AG04449 (cell line): ENCODE results near the gene GPR35.
"Not testable (repeated sequence)": the region's sequence is repeated elsewhere in the genome, so short reads cannot be mapped to it uniquely, and the experiment has no call there.

Experiments
- CTCF ChIA-PET: fragments of 350-600 bp; formaldehyde crosslinking; extraction: SDS; loops from one replicate; lab custom pipeline; 2021; ENCODE audit warnings: antibody characterized with exemption; lab: Yijun Ruan, JAX
- POLR2A ChIA-PET: fragments of 400-600, 350-600 bp; formaldehyde crosslinking; extraction: SDS; loops from one replicate; lab custom pipeline; 2020; ENCODE audit warnings: antibody characterized with exemption, inconsistent platforms; lab: Yijun Ruan, JAX
- DNase-seq: peaks from one replicate; pipeline ENCODE4 v3.0.0-alpha.2; 2010; ENCODE audit warnings: low read depth, low spot score
- H3K4me3 ChIP-seq: 2 replicates; pipeline ENCODE4 v1.5.1; 2011; ENCODE audit warnings: low read depth, mild to moderate bottlenecking, control low read depth, low read length
- TF ChIP-seq, protein P1 (sequence below): IDR thresholded peaks from one replicate; pipeline ENCODE4 v1.5.1; 2011; ENCODE audit warnings: mild to moderate bottlenecking, moderate library complexity, low read length, control low read depth, inconsistent platforms; ENCODE audit not compliant: insufficient read depth; ENCODE audit errors: missing control alignments

Gene GPR35

DNA sequence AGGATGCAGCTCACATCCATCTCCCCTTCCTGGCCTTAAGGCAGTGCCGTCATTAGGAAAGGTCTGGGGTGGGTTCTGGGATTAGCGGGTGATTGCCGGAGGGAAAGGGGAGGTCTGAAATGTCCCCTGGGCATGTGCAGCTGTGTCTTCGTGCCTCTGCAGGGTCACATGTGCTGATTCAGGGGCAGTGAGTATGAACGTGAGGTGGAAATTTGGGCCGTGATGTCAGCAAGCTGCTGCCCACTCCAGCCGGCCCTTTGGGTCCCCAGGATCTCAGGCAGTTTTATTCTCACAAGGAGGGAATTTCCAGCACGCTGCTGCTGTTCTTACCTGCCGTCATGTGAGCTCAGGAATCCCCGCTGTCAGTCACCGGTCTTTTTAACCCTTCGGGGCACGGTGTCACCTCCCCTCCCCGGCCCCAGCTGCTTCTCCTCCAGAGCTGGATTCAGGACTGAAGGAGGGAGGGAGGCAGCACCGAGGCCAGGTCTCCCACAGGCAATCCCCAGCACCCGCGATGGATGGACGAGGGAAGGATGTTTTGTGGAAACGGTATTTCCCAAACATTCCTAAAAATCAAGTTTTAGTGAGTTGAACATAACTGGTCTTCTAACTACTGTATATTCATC, 23.5 kb downstream of the GPR35 start:
- ChIA-PET CTCF (no interaction called here), POLR2A (no interaction called here)
- no peak overlapping the region for H3K4me3 ChIP-seq
- no peak for DNase-seq
- TF ChIP-seq, protein P1, sequence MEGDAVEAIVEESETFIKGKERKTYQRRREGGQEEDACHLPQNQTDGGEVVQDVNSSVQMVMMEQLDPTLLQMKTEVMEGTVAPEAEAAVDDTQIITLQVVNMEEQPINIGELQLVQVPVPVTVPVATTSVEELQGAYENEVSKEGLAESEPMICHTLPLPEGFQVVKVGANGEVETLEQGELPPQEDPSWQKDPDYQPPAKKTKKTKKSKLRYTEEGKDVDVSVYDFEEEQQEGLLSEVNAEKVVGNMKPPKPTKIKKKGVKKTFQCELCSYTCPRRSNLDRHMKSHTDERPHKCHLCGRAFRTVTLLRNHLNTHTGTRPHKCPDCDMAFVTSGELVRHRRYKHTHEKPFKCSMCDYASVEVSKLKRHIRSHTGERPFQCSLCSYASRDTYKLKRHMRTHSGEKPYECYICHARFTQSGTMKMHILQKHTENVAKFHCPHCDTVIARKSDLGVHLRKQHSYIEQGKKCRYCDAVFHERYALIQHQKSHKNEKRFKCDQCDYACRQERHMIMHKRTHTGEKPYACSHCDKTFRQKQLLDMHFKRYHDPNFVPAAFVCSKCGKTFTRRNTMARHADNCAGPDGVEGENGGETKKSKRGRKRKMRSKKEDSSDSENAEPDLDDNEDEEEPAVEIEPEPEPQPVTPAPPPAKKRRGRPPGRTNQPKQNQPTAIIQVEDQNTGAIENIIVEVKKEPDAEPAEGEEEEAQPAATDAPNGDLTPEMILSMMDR: no peak

- POLR2A ChIA-PET: no interaction called here
- DNase-seq: no peak
- no peak overlapping the region for H3K4me3 ChIP-seq
- TF ChIP-seq, protein P1: no peak
- CTCF ChIA-PET: no interaction called here
Measured at GRCh38 chr2:240649331-240649730, 24.1 kb downstream of the GPR35 start.

- ChIA-PET CTCF (no interaction called here), POLR2A (no interaction called here)
- TF ChIP-seq, protein P1: no peak
- H3K4me3 ChIP-seq: no peak overlapping the region
- no peak for DNase-seq
Measured at GRCh38 chr2:240650254-240650965, 25.1 kb downstream of the GPR35 start.

GRCh38 chr2:240651185-240651584, 25.9 kb downstream of the GPR35 start:
- ChIA-PET CTCF (no interaction called here), POLR2A (no interaction called here)
- no peak overlapping the region for H3K4me3 ChIP-seq
- no peak for DNase-seq
- TF ChIP-seq, protein P1: no peak

DNA sequence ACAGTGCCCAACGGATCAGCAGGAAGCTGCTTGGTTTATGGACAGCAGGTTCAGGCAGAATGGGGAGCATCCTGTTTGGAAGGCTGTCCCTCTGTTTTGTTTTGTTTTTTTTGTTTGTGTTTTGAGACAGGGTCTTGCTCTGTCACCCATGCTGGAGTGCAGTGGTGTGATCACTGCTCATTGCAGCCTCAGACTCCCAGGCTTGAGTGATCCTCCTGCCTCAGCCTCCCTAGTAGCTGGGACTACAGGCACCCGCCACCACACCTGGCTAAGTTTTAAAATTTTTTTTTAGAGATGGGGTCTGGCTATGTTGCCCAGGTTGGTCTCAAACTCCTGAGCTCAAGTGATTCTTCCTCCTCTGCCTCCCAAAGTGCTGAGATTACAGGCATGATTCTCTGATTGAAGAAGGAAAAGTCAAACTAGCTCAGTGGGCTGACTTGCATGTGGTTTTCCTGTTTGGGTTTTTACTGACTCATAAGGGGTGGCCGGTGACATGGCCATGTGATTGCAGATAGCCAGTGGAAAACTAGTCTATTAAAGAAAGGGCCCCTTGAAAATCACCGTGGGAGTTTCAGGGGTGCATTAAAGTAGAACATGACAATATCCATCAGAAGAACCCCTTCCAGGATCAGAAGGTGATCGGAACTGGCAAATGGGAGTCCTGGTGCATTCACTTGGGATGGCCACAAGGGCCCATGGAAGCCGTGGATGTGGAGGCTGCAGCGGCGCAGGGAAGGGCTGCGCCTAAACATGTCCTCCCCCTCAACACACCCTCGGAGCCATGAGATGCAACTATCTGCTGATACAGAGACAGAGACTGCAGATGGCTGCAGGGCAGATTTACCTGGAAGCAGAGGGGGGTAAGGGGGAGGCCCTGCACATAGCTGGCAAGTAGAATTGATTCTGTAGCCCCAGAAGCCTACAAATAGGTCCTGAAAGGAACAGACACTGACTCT, 30.9 kb downstream of the GPR35 start:
- CTCF ChIA-PET: interaction anchor here (0.9 to 1.1 kb wide), 2 partner anchors 12 to 142 kb away, joined by 3 read pairs; no protein-coding TSS in a partner anchor
- no peak overlapping the region for H3K4me3 ChIP-seq
- TF ChIP-seq, protein P1: no peak
- no peak for DNase-seq
- POLR2A ChIA-PET: no interaction called here

- H3K4me3 ChIP-seq, DNase-seq, POLR2A ChIA-PET, CTCF ChIA-PET: not testable (repeated sequence)
Measured at GRCh38 chr2:240659883-240660282, 34.6 kb downstream of the GPR35 start.
